HUDEP-2 (cell line): ENCODE data around the gene CWC27.
A peak's percentile ranks its signal among the peaks of the same experiment; 100 is the strongest.

ENCODE experiments used
- DNase-seq, 76 experiments: peaks; one replicate each; lab custom pipeline; 2025; ENCODE audit not compliant: unreplicated experiment in 76 of 76; lab: John Stamatoyannopoulos, UW

The CWC27 gene

GRCh38 chr5:64968591-64969110, 199.9 kb downstream of the CWC27 start:
- no peak for DNase-seq

GRCh38 chr5:64969578-64969977, 200.8 kb downstream of the CWC27 start:
- no peak for DNase-seq

- no peak for DNase-seq
These were observed 202.8 kb downstream of the CWC27 start for GRCh38 chr5:64971513-64971912.

DNA sequence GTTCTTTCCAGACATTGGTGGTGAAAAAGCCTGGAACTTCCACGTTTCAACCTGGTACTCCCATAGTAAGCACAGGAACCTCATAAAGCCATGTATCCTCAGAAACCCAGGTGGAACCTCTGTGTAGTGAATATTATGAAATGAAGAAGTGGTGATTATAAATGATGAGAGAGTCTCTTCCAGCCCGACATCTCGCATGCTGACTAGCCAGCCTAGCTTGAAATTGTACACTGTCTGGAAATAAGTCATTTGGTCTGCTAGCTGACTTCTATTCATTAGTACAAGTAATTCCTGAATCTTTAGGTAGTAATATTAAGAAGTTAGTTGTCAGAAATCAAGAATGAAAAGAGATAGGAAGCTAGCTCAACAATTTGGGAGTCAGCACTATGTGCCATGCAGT, 203.3 kb downstream of the CWC27 start:
- DNase-seq = no peak

- no peak for DNase-seq
These were observed 203.9 kb downstream of the CWC27 start for GRCh38 chr5:64972591-64972990.

- no peak for DNase-seq
These were observed 204.5 kb downstream of the CWC27 start for GRCh38 chr5:64973215-64973614.

DNA sequence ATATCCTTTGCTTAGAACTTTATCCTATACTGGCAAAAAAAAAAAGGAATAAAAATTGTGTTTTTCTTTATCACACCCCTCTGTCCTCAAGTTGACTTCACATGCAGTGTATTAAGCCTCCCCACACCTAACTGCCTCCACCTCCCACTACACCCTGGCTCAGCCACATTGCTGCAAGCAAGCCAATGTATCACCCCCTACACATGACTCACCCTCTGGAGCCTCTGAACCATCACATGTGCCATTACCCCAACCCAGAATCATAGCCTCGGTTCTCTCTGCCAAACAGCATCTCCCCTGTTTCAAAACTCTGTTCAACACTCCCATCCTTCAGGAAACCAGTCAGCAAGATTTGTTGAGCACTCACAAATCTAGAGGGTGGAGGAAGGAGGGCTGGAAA, 209.0 kb downstream of the CWC27 start:
- peak in 5 of 76 experiments; percentile 1 to 13 (median 2) for DNase-seq

- DNase-seq = no peak
These were observed 209.8 kb downstream of the CWC27 start for GRCh38 chr5:64978546-64978945.

- no peak for DNase-seq
These were observed 210.8 kb downstream of the CWC27 start for GRCh38 chr5:64979531-64979930.

- DNase-seq = no peak
These were observed 211.4 kb downstream of the CWC27 start for GRCh38 chr5:64980176-64980575.

GRCh38 chr5:64987768-64988167, 219.0 kb downstream of the CWC27 start:
- DNase-seq = no peak

GRCh38 chr5:65009207-65009606, 240.5 kb downstream of the CWC27 start:
- no peak for DNase-seq

DNA sequence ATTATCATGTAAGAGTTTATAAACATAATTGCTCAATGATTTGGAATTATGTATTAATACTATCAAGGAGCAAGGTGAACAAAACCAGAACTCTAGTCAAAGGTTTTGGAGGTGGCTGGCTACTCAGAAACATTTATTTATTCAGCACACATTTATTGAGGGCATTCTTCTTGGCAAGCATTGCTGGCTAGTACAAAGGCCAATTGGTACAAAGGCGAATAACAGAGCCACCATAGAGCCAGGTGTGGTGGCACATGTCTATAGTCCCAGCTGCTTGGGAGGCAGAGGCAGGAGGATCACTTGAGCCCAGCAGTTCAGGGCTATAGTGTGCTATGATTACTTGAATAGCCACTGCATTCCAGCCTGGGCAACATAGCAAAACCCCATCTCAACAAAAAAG, 242.1 kb downstream of the CWC27 start:
- DNase-seq = no peak

DNA sequence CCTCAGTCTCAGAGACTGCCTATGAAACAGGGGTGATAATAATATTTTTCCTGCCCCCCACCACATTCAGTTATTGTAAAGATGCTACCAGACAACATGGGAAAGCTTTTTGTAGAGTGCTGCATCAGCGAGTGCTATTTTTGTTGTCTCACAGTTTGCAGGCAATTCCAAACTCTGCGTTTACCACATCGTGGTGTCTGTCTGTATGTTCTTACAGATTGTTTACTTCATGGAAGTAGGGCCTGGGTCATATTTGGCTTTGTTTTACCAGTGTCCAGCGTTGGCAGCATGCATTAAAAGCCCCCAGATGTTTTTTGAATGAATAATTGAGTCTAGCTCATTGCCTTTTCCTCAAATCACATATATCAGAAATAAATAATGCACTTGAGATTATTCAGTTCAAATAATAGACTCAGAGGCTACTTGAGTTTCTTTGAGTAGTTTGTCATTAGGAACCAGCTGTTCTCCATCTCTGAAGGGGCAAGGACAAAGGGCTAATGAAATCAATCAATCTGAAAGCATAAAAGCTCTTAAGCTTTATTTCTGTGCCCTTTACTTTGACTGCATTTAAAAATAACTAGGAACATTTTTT, 243.7 kb downstream of the CWC27 start:
- no peak for DNase-seq

DNA sequence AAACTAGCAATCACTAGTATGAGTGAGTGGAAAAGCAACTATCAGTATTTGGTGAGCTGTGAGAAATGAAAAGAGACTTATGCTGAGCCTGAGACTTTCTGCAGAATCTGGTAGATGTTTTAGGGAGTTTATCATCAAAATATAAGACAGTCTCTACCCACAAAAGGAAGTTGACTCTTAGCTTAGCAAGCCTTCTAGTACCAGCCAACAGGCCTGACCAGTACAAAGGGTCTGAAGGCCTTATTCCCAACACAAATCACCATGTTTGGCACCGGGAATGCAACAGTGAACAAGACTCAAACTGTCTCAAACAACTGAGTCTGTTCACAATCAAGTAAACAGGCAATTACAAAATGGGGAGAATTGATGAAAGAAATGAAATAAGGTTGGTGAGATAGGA, 244.4 kb downstream of the CWC27 start:
- no peak for DNase-seq

- DNase-seq = no peak
These were observed 246.0 kb downstream of the CWC27 start for GRCh38 chr5:65014769-65015168.

DNA sequence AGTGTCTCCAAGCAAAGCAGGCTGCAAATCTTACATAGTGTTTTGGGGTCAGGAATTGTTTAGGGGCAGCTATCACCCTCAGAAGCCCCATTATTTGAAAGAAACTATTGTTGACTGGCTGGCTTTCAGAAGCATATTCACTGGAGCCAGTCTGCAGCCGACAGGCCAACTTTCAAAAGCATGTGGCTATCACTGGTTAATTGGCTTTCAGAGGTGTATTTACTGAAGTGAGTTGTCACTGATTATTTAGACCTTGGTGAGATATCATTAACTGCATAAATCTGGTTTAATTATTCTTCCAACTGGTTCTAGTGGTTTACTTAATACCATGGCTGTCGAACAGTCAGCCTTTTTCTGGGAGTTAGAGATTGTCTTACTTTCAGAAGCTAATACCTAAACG, 247.0 kb downstream of the CWC27 start:
- no peak for DNase-seq

- no peak for DNase-seq
These were observed 248.9 kb downstream of the CWC27 start for GRCh38 chr5:65017636-65018035.

DNA sequence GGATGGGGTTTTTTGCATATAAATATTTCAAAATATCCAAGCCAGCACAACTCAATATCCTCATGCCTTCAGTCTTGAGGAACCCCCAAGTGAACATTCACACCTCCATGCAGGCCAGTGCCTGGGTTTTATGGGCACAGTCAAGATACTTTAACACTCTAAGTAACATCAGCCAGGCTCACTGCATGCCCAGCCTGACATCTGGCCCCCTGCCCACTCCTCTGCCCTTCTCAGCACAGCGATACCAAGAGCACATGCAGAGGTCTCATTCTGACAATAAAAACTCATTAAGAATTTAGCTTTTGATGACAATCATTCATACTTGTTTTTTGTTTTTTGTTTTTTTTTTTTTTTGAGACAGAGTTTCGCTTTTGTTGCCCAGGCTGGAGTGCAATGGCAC, 250.0 kb downstream of the CWC27 start:
- DNase-seq = no peak

DNA sequence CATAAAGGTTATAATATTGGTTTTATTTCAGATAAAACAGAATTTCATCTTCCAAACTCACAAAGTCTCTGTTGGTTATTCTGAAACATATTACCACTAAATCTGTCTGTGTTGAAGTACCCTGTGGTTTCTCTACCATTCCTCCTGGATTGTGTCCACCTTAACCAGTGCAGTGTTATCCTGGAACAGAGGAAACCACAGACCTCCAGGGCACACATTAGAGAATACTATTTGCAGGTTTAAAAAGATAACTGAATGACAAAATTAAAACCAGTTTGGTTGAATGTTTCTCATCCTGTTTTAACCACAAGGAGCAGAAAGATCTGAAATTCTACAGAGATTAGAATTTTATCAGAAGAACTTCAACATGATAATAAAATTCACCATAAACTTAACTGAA, 251.8 kb downstream of the CWC27 start:
- DNase-seq = no peak

- DNase-seq = no peak
These were observed 252.9 kb downstream of the CWC27 start for GRCh38 chr5:65021527-65022226.

- no peak for DNase-seq
These were observed 254.2 kb downstream of the CWC27 start for GRCh38 chr5:65022932-65023331.
